ENCODE data around the gene CDK5RAP3.
"Not testable (repeated sequence)": the region's sequence is repeated elsewhere in the genome, so short reads cannot be mapped to it uniquely, and the experiment has no call there.

Gene CDK5RAP3

GRCh38 chr17:47998044-47998443 is 27.1 kb downstream of the CDK5RAP3 start:
- no peak for DNase-seq (ENCODE audit: low spot score)

GRCh38 chr17:47999582-47999981 is 28.7 kb downstream of the CDK5RAP3 start:
- no peak for DNase-seq (ENCODE audit: low spot score)

GRCh38 chr17:48001197-48001596 is 30.3 kb downstream of the CDK5RAP3 start:
- DNase-seq (ENCODE audit: low spot score) = no peak

- not testable (repeated sequence) for DNase-seq (ENCODE audit: low spot score)
These were observed 30.7 kb downstream of the CDK5RAP3 start for GRCh38 chr17:48001657-48002056.

GRCh38 chr17:48002266-48002915 is 31.5 kb downstream of the CDK5RAP3 start:
- DNase-seq (ENCODE audit: low spot score) = no peak

GRCh38 chr17:48002916-48003416 is 32.1 kb downstream of the CDK5RAP3 start:
- no peak for DNase-seq (ENCODE audit: low spot score)

- DNase-seq (ENCODE audit: low spot score) = no peak
These were observed 32.7 kb downstream of the CDK5RAP3 start for GRCh38 chr17:48003417-48004151.

GRCh38 chr17:48004983-48005382 is 34.1 kb downstream of the CDK5RAP3 start:
- no peak for DNase-seq (ENCODE audit: low spot score)

- DNase-seq (ENCODE audit: low spot score) = no peak
These were observed 36.2 kb downstream of the CDK5RAP3 start for GRCh38 chr17:48006936-48007709.

- no peak for DNase-seq (ENCODE audit: low spot score)
These were observed 39.3 kb downstream of the CDK5RAP3 start for GRCh38 chr17:48010193-48010592.

- DNase-seq (ENCODE audit: low spot score) = peak; percentile 63
These were observed 40.7 kb downstream of the CDK5RAP3 start for GRCh38 chr17:48011405-48012150.

GRCh38 chr17:48012151-48012520 is 41.2 kb downstream of the CDK5RAP3 start:
- DNase-seq (ENCODE audit: low spot score) = peak; percentile 64

GRCh38 chr17:48012654-48013053 is 41.7 kb downstream of the CDK5RAP3 start:
- DNase-seq (ENCODE audit: low spot score) = no peak

- no peak for DNase-seq (ENCODE audit: low spot score)
These were observed 43.1 kb downstream of the CDK5RAP3 start for GRCh38 chr17:48013876-48014594.

GRCh38 chr17:48014595-48015111 is 43.7 kb downstream of the CDK5RAP3 start:
- no peak for DNase-seq (ENCODE audit: low spot score)

- no peak for DNase-seq (ENCODE audit: low spot score)
These were observed 45.2 kb downstream of the CDK5RAP3 start for GRCh38 chr17:48016112-48016511.

- DNase-seq (ENCODE audit: low spot score) = not testable (repeated sequence)
These were observed 46.9 kb downstream of the CDK5RAP3 start for GRCh38 chr17:48017817-48018158.

- no peak for DNase-seq (ENCODE audit: low spot score)
These were observed 51.0 kb downstream of the CDK5RAP3 start for GRCh38 chr17:48021934-48022333.

- DNase-seq (ENCODE audit: low spot score) = no peak
These were observed 52.0 kb downstream of the CDK5RAP3 start for GRCh38 chr17:48022901-48023300.

- peak; percentile 60 for DNase-seq (ENCODE audit: low spot score)
These were observed 52.7 kb downstream of the CDK5RAP3 start for GRCh38 chr17:48023400-48024148.

Measured in activated CD4-positive, alpha-beta T cell treated with anti-CD3 and anti-CD28 coated beads, Interleukin-2, Interleukin-4, amounts not matched to agents 100 ng/mL and 50 ng/mL, durations not matched to agents 16 hours and 8 hours (primary cell).